Activated CD8-positive, alpha-beta T cell treated with anti-CD3 and anti-CD28 coated beads, Interleukin-2, amount 10 ng/mL, durations not matched to agents 7 days and 5 days (primary cell): Measurements from ENCODE around the gene C4BPB. TPM values are rescaled to one million over a fixed set of nuclear protein-coding genes. Genes with fewer than 3 reads are reported as not detected.

Source experiments
- ATAC-seq: fragments of 150-1000 bp; cut with Tn5 transposase; one replicate; pipeline ENCODE4 v1.10.0; 2021; ENCODE audit warnings: moderate library complexity
- CTCF ChIA-PET: fragments of 350-600 bp; sonication (Branson Sonifier 250); formaldehyde crosslinking; loops from one replicate; lab custom pipeline; 2021; ENCODE audit warnings: antibody characterized with exemption; lab: Charles Lee
- POLR2A ChIA-PET: fragments of 350-600 bp; sonication (Branson Sonifier 250); formaldehyde crosslinking; loops from one replicate; lab custom pipeline; 2021; ENCODE audit warnings: antibody characterized with exemption; lab: Charles Lee
- DNase-seq: peaks from one replicate; pipeline ENCODE4 v3.0.0-alpha.2; 2020
- H3K27ac Mint-ChIP-seq: one replicate; pipeline ENCODE4 v1.8.0; 2021; ENCODE audit warnings: mild to moderate bottlenecking, mixed read lengths
- H3K27me3 Mint-ChIP-seq: one replicate; pipeline ENCODE4 v1.8.0; 2021; ENCODE audit warnings: low read depth, mixed read lengths
- H3K36me3 Mint-ChIP-seq: one replicate; pipeline ENCODE4 v1.8.0; 2021; ENCODE audit warnings: low read depth, mixed read lengths
- H3K4me1 Mint-ChIP-seq: one replicate; pipeline ENCODE4 v1.8.0; 2021; ENCODE audit warnings: low read depth, mixed read lengths
- H3K4me3 Mint-ChIP-seq: one replicate; pipeline ENCODE4 v1.8.0; 2021; ENCODE audit warnings: mild to moderate bottlenecking, mixed read lengths
- H3K9me3 Mint-ChIP-seq: one replicate; pipeline ENCODE4 v1.8.0; 2022; ENCODE audit warnings: mixed read lengths; ENCODE audit not compliant: insufficient read depth
- total RNA-seq, 2 experiments: library from RNA; stranded (reverse); gene quantifications; one replicate each; pipeline ENCODE4 v1.2.3, GENCODE V29; 2021

The C4BPB gene
- total RNA-seq, 2 experiments from 2014 or later, result 1.7 to 3.2 TPM

GRCh38 chr1:207073906-207074820 lies 14.5 kb upstream of the C4BPB start:
- H3K27me3 Mint-ChIP-seq, result peaks cover 2% of the 10 kb centered on the region
- H3K36me3 Mint-ChIP-seq, result peaks cover 22% of the 10 kb centered on the region
- ATAC-seq (no peak), DNase-seq (no peak)
- no peak overlapping the region for H3K27ac Mint-ChIP-seq
- no peak overlapping the region for H3K4me3 Mint-ChIP-seq
- ChIA-PET CTCF (interaction anchor here (1.0 to 4.6 kb wide), 9 partner anchors 9 to 426 kb away, joined by 3 to 50 read pairs (median 4); partner anchors contain the start of gene YOD1), POLR2A (no interaction called here)
- H3K4me1 Mint-ChIP-seq, result peaks cover 47% of the 10 kb centered on the region
- H3K9me3 Mint-ChIP-seq, result no peaks in the 10 kb centered on the region

GRCh38 chr1:207076181-207076955 lies 12.3 kb upstream of the C4BPB start:
- no peak overlapping the region for H3K27ac Mint-ChIP-seq
- no peaks in the 10 kb centered on the region for H3K9me3 Mint-ChIP-seq
- peaks cover 10% of the 10 kb centered on the region for H3K36me3 Mint-ChIP-seq
- DNase-seq, result no peak
- ATAC-seq, result no peak
- no peak overlapping the region for H3K4me3 Mint-ChIP-seq
- peaks cover 25% of the 10 kb centered on the region for H3K4me1 Mint-ChIP-seq
- POLR2A ChIA-PET, result no interaction called here
- CTCF ChIA-PET, result interaction anchor here (0.6 to 4.6 kb wide), 15 partner anchors 8 to 1875 kb away, joined by 3 to 50 read pairs (median 5); partner anchors contain the start of genes PFKFB2 and YOD1
- H3K27me3 Mint-ChIP-seq, result peaks cover 2% of the 10 kb centered on the region

GRCh38 chr1:207077012-207077411 lies 11.6 kb upstream of the C4BPB start:
- ChIA-PET CTCF (interaction anchor here (0.8 to 4.6 kb wide), 7 partner anchors 9 to 423 kb away, joined by 3 to 50 read pairs (median 6); partner anchors contain the start of genes PFKFB2 and YOD1), POLR2A (no interaction called here)
- Mint-ChIP-seq H3K4me1 (peaks cover 19% of the 10 kb centered on the region), H3K27me3 (peaks cover 2% of the 10 kb centered on the region), H3K27ac (no peak overlapping the region), H3K4me3 (no peak overlapping the region), H3K9me3 (no peaks in the 10 kb centered on the region), H3K36me3 (peaks cover 6% of the 10 kb centered on the region)
- ATAC-seq (no peak), DNase-seq (no peak)

- peaks cover 12% of the 10 kb centered on the region for H3K4me1 Mint-ChIP-seq
- ATAC-seq, result peak; percentile 85
- H3K36me3 Mint-ChIP-seq, result peaks cover 2% of the 10 kb centered on the region
- POLR2A ChIA-PET, result no interaction called here
- no peaks in the 10 kb centered on the region for H3K9me3 Mint-ChIP-seq
- peaks cover 8% of the 10 kb centered on the region for H3K27me3 Mint-ChIP-seq
- no peak overlapping the region for H3K4me3 Mint-ChIP-seq
- no peak overlapping the region for H3K27ac Mint-ChIP-seq
- DNase-seq, result peak; percentile 84
- CTCF ChIA-PET, result interaction anchor here (0.7 to 7.2 kb wide), 12 partner anchors 9 to 361 kb away, joined by 3 to 67 read pairs (median 6); partner anchors contain the start of genes CD55, PFKFB2 and YOD1
These were observed 10.9 kb upstream of the C4BPB start for GRCh38 chr1:207077470-207078377.

- POLR2A ChIA-PET, result no interaction called here
- no peak for ATAC-seq
- Mint-ChIP-seq H3K27ac (no peak overlapping the region), H3K4me3 (no peak overlapping the region), H3K4me1 (peaks cover 7% of the 10 kb centered on the region), H3K9me3 (no peaks in the 10 kb centered on the region), H3K36me3 (no peaks in the 10 kb centered on the region), H3K27me3 (peaks cover 15% of the 10 kb centered on the region)
- no peak for DNase-seq
- CTCF ChIA-PET, result interaction anchor here (0.7 to 7.2 kb wide), 8 partner anchors 9 to 360 kb away, joined by 3 to 67 read pairs (median 4); partner anchors contain the start of genes CD55, PFKFB2 and YOD1
These were observed 10.0 kb upstream of the C4BPB start for GRCh38 chr1:207078578-207079132.

GRCh38 chr1:207079706-207080241 lies 8.9 kb upstream of the C4BPB start:
- Mint-ChIP-seq H3K4me1 (peaks cover 16% of the 10 kb centered on the region), H3K9me3 (no peaks in the 10 kb centered on the region), H3K27ac (no peak overlapping the region), H3K27me3 (peaks cover 15% of the 10 kb centered on the region), H3K4me3 (no peak overlapping the region), H3K36me3 (no peaks in the 10 kb centered on the region)
- ATAC-seq (no peak), DNase-seq (no peak)
- CTCF ChIA-PET, result interaction anchor here (0.8 to 7.2 kb wide), 13 partner anchors 8 to 420 kb away, joined by 3 to 67 read pairs (median 5); partner anchors contain the start of genes PFKFB2 and YOD1
- POLR2A ChIA-PET, result no interaction called here

GRCh38 chr1:207081088-207081487 lies 7.6 kb upstream of the C4BPB start:
- ATAC-seq (no peak), DNase-seq (no peak)
- ChIA-PET CTCF (interaction anchor here (0.9 to 7.2 kb wide), 7 partner anchors 9 to 418 kb away, joined by 3 to 67 read pairs (median 5); partner anchors contain the start of genes CR1 and YOD1), POLR2A (no interaction called here)
- Mint-ChIP-seq H3K4me1 (peaks cover 22% of the 10 kb centered on the region), H3K27ac (no peak overlapping the region), H3K27me3 (peaks cover 18% of the 10 kb centered on the region), H3K36me3 (no peaks in the 10 kb centered on the region), H3K9me3 (no peaks in the 10 kb centered on the region), H3K4me3 (no peak overlapping the region)

GRCh38 chr1:207081806-207082205 lies 6.9 kb upstream of the C4BPB start:
- POLR2A ChIA-PET, result interaction anchor here (1.0 kb wide), 1 partner anchor 239 kb away, joined by 3 read pairs; the partner anchor contains the start of gene CD55
- no peak for DNase-seq
- H3K9me3 Mint-ChIP-seq, result no peaks in the 10 kb centered on the region
- H3K4me1 Mint-ChIP-seq, result peaks cover 22% of the 10 kb centered on the region
- no peak overlapping the region for H3K27ac Mint-ChIP-seq
- H3K4me3 Mint-ChIP-seq, result no peak overlapping the region
- no peak for ATAC-seq
- H3K27me3 Mint-ChIP-seq, result peaks cover 20% of the 10 kb centered on the region
- H3K36me3 Mint-ChIP-seq, result no peaks in the 10 kb centered on the region
- CTCF ChIA-PET, result interaction anchor here (1.4 to 7.2 kb wide), 4 partner anchors 8 to 324 kb away, joined by 5 to 67 read pairs (median 36); partner anchors contain the start of gene YOD1

GRCh38 chr1:207084232-207084631 lies 4.4 kb upstream of the C4BPB start:
- Mint-ChIP-seq H3K27ac (no peak overlapping the region), H3K9me3 (no peaks in the 10 kb centered on the region), H3K4me3 (no peak overlapping the region), H3K4me1 (peaks cover 25% of the 10 kb centered on the region), H3K36me3 (no peaks in the 10 kb centered on the region), H3K27me3 (peaks cover 18% of the 10 kb centered on the region)
- ChIA-PET CTCF (interaction anchor here (0.7 to 7.2 kb wide), 36 partner anchors 9 to 441 kb away, joined by 3 to 67 read pairs (median 5); partner anchors contain the start of genes C1orf116, C4BPA, CD55 and CR1), POLR2A (interaction anchor here (1.5 kb wide), 1 partner anchor 237 kb away, joined by 5 read pairs; the partner anchor contains the start of gene CD55)
- DNase-seq (no peak), ATAC-seq (no peak)

- Mint-ChIP-seq H3K9me3 (no peaks in the 10 kb centered on the region), H3K27me3 (peaks cover 18% of the 10 kb centered on the region), H3K27ac (no peak overlapping the region), H3K4me1 (peaks cover 30% of the 10 kb centered on the region), H3K36me3 (no peaks in the 10 kb centered on the region), H3K4me3 (no peak overlapping the region)
- CTCF ChIA-PET, result interaction anchor here (0.7 to 7.2 kb wide), 34 partner anchors 9 to 441 kb away, joined by 3 to 67 read pairs (median 5); partner anchors contain the start of genes C1orf116, C4BPA, CD55 and CR1
- DNase-seq, result peak; percentile 81
- POLR2A ChIA-PET, result no interaction called here
- peak; percentile 82 for ATAC-seq
These were observed 3.9 kb upstream of the C4BPB start for GRCh38 chr1:207084701-207085180.
